NB4 (cell line): ENCODE results near the gene SNTB2.

Source experiments
- TF ChIP-seq, protein P1 (sequence below): IDR thresholded peaks from one replicate; pipeline ENCODE4 v1.5.1; 2012; ENCODE audit warnings: low read depth, low read length
- TF ChIP-seq, protein P2 (sequence below): IDR thresholded peaks from 2 replicates; pipeline ENCODE4 v1.6.1; 2011; ENCODE audit warnings: low read depth, low read length

DNA sequence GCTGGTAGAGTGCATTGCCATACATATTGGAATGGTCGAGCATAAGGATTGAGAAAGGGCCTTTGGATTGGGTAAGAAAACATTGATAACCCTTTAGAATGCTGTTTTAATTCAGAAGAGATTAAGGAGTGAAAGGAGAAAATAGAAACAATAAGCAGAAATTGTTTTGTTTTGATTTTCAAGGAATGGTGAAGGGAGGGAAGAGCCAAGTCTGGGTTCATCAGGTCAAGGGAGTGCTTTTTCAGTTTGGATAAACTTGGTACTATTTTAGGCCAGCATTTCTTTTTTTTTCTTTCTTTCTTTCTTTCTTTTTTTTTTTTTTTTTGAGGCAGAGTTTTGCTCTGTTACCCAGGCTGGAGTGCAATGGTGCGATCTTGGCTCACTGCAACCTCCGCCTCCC lies 50.3 kb downstream of the SNTB2 start:
- TF ChIP-seq, protein P1, sequence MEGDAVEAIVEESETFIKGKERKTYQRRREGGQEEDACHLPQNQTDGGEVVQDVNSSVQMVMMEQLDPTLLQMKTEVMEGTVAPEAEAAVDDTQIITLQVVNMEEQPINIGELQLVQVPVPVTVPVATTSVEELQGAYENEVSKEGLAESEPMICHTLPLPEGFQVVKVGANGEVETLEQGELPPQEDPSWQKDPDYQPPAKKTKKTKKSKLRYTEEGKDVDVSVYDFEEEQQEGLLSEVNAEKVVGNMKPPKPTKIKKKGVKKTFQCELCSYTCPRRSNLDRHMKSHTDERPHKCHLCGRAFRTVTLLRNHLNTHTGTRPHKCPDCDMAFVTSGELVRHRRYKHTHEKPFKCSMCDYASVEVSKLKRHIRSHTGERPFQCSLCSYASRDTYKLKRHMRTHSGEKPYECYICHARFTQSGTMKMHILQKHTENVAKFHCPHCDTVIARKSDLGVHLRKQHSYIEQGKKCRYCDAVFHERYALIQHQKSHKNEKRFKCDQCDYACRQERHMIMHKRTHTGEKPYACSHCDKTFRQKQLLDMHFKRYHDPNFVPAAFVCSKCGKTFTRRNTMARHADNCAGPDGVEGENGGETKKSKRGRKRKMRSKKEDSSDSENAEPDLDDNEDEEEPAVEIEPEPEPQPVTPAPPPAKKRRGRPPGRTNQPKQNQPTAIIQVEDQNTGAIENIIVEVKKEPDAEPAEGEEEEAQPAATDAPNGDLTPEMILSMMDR = no peak
- TF ChIP-seq, protein P2, sequence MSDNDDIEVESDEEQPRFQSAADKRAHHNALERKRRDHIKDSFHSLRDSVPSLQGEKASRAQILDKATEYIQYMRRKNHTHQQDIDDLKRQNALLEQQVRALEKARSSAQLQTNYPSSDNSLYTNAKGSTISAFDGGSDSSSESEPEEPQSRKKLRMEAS = no peak
